GM21786 (cell line): ENCODE results near the gene FBXO11.
"Not testable (repeated sequence)": the region's sequence is repeated elsewhere in the genome, so short reads cannot be mapped to it uniquely, and the experiment has no call there.

Experiments used
- ATAC-seq: cut with Tn5 transposase; IDR thresholded peaks from one replicate; pipeline ENCODE4 v1.9.1; 2021; ENCODE audit not compliant: unreplicated experiment

The FBXO11 gene

GRCh38 chr2:47906157-47907038 lies at the start of gene FBXO11:
FBXO11 (minus strand) TSS chr2:47906498; CDS start chr2:47905720, 778 bp downstream.
- peak; percentile 88 for ATAC-seq

GRCh38 chr2:47950340-47951301 lies 44.3 kb upstream of the FBXO11 start:
- ATAC-seq, result no peak

GRCh38 chr2:47946593-47946992 lies 40.3 kb upstream of the FBXO11 start:
- ATAC-seq, result no peak

GRCh38 chr2:47945046-47945781 lies 38.9 kb upstream of the FBXO11 start:
- ATAC-seq, result no peak

- no peak for ATAC-seq
Observed at GRCh38 chr2:47941936-47942335, 35.6 kb upstream of the FBXO11 start.

- no peak for ATAC-seq
Observed at GRCh38 chr2:47937677-47938076, 31.4 kb upstream of the FBXO11 start.

GRCh38 chr2:47935071-47935470 lies 28.8 kb upstream of the FBXO11 start:
- no peak for ATAC-seq

GRCh38 chr2:47918043-47918442 lies 11.7 kb upstream of the FBXO11 start:
- ATAC-seq, result no peak

GRCh38 chr2:47917276-47917961 lies 11.1 kb upstream of the FBXO11 start:
- no peak for ATAC-seq

- no peak for ATAC-seq
Observed at GRCh38 chr2:47916412-47916811, 10.1 kb upstream of the FBXO11 start.

GRCh38 chr2:47910662-47911061 lies 4.4 kb upstream of the FBXO11 start:
- not testable (repeated sequence) for ATAC-seq

- ATAC-seq, result no peak
Observed at GRCh38 chr2:47908682-47909081, 2.4 kb upstream of the FBXO11 start.

- no peak for ATAC-seq
Observed at GRCh38 chr2:47907039-47907781, 912 bp upstream of the FBXO11 start.

- ATAC-seq, result peak; percentile 2
Observed at GRCh38 chr2:47905386-47906156, 727 bp downstream of the FBXO11 start.

GRCh38 chr2:47903781-47904490 lies 2.4 kb downstream of the FBXO11 start:
- ATAC-seq, result no peak

- not testable (repeated sequence) for ATAC-seq
Observed at GRCh38 chr2:47901892-47902291, 4.4 kb downstream of the FBXO11 start.

- no peak for ATAC-seq
Observed at GRCh38 chr2:47900857-47901256, 5.4 kb downstream of the FBXO11 start.
